Adrenal gland (tissue), 5 donors: ENCODE results near the gene FGD2.

ENCODE experiments used
- POLR2A ChIP-seq, 2 donors: fragments of 450-650 bp; IDR thresholded peaks; one replicate each; pipeline ENCODE4 v1.6.1; 2017; ENCODE audit warnings: antibody characterized with exemption in 2 of 2, mild to moderate bottlenecking in 2 of 2, moderate library complexity in 1 of 2
- TF ChIP-seq, protein P1 (sequence below), 6 experiments: fragments of 450-650 bp in 4 of 6; fragments of 200-600 bp in 2 of 6; sonication (generic) in 1 of 6; IDR thresholded peaks; 1 replicate in 5 of 6; 2 replicates in 1 of 6; pipeline versions ENCODE4 v1.5.1 to v1.8.0; 2016 to 2021; ENCODE audit warnings: antibody characterized with exemption in 6 of 6, mild to moderate bottlenecking in 2 of 6, moderate library complexity in 1 of 6
- donor health status: DM: no; HTN: no; CAD: no.

DNA sequence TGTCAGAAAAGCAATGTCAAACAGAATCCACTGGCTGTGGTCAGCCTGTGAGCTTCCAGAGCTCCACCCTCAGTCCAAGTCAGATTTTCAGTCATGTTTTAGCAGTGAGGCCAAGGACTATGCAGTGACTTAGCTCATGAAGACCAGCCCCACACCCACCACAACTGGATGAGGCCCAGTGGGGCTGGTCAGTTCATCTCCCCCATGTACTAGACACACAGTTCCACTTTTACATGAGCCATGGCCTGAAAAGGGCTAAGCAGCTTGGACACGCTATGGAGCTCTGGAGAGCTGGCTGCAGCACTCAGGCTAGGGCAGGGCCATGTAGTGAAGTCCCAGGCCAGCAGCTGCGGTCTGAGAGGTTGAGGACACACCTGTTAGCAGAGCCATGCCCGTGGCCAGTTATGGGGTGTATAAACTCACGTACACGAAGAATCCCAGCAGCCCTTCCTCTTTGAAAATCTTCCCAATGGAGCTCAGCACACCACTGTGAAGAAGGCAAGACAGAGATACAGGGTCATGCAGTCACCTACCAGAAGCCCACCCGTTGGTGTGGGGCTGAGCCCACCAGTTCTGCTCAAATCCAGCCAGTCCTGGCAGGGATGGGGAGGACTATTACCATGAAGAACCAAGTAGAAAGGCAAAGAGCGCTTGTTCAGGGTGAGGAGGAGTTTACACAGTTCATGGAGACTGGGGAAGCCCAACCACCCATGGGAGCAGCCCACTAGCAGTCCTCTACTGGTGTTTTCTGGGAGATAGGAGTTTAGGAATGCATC is 30.0 kb upstream of the FGD2 start:
- TF ChIP-seq, protein P1, sequence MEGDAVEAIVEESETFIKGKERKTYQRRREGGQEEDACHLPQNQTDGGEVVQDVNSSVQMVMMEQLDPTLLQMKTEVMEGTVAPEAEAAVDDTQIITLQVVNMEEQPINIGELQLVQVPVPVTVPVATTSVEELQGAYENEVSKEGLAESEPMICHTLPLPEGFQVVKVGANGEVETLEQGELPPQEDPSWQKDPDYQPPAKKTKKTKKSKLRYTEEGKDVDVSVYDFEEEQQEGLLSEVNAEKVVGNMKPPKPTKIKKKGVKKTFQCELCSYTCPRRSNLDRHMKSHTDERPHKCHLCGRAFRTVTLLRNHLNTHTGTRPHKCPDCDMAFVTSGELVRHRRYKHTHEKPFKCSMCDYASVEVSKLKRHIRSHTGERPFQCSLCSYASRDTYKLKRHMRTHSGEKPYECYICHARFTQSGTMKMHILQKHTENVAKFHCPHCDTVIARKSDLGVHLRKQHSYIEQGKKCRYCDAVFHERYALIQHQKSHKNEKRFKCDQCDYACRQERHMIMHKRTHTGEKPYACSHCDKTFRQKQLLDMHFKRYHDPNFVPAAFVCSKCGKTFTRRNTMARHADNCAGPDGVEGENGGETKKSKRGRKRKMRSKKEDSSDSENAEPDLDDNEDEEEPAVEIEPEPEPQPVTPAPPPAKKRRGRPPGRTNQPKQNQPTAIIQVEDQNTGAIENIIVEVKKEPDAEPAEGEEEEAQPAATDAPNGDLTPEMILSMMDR (IDR thresholded peaks at IDR 0.05), result no peak
- no peak for TF ChIP-seq POLR2A (IDR thresholded peaks at IDR 0.05)
